ENCODE results near the gene PLEKHG1.
A peak's percentile ranks its signal among the peaks of the same experiment; 100 is the strongest.

The PLEKHG1 gene

GRCh38 chr6:150589852-150590251 is 9.8 kb upstream of the PLEKHG1 start:
- no peak for DNase-seq (ENCODE audit: low spot score)

DNA sequence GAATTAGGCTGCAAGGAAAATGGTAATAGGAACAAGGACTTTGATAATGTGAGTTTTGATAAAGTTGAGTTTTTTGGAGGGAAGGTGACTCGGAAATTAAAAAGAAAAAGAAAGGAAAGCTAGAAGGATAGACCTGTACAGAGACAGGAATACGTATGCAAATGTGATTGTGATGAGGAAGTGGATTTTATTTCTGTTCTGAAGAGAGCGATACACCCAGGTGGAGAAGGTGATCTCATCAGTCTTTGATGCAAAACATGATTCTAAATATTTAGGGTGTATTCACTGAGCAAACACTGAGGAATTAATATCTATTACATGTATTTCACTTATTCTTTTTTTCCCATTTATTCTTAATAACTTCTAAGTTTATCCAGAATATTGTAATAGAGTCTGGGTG is 9.2 kb upstream of the PLEKHG1 start:
- DNase-seq (ENCODE audit: low spot score): no peak

- DNase-seq (ENCODE audit: low spot score): no peak
Measured at GRCh38 chr6:150592377-150592995, 7.2 kb upstream of the PLEKHG1 start.

DNA sequence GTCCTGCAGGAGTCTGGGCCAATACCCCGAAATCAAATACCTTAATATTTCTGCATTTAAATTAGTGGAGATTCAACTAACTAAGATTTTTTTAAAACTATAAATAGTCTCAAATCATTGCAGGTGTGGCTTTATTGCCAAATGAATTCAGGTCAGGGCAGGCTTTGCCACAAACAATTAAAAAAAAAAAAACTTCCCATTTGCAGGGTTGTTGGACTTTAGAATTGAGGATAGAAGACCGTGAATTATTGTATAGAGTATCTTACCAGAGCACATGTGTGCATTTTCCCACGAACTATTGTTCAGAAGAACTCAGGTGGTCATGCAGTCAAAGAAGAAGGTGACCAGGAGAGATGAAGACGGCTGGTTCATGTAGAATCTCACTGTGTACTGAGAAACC is 6.6 kb upstream of the PLEKHG1 start:
- DNase-seq (ENCODE audit: low spot score): no peak

- DNase-seq (ENCODE audit: low spot score): no peak
Measured at GRCh38 chr6:150596439-150596838, 3.2 kb upstream of the PLEKHG1 start.

DNA sequence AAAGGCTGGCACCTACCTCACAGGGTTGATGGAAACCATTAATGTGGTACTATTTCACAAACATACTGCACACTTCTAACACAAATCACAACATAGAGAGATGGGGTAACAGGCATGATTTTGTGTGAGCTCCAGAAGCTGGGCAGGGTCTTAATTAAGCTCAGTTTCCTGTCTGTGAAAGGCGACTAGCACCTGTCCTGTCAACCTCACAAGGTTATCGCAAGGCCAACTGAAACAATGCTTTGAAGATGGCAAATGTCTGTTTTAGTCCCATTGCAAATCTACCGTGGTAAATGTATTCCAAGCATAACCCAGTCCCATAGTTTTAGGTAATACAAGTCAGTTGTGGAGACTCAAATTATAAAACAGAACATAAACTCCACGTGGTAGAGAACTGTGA is 1.3 kb upstream of the PLEKHG1 start:
- DNase-seq (ENCODE audit: low spot score): no peak

DNA sequence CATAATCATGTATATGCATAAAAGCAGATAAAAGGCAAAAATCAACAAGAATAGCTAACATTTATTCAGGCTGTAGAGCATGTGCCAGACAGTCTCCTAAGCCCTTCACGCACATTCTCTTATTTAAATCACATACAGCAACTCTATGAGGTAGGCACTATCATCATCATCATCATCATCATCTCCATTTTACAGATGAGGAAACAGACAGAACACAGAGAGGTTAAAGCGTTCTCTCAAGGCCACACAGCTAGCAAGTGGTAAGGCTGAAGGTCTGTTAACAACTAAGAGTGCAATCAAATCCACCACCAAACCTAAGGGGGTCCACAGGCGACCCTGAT is 857 bp upstream of the PLEKHG1 start:
- DNase-seq (ENCODE audit: low spot score): no peak

DNA sequence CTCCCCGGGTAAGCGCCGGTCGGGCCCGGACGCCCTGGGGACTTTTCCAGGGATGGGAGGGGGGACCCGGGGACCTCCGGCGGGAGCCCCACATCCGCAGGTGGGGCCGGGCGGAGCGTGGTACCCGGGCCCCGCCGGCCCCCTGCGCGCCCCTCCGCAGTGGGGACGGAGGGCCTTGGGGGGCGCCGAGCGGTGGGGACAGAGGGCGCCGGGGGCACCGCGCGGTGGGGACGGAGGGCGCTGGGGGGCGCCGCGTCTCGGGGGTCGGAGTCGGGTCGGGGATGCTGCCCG is 270 bp downstream of the PLEKHG1 start:
- DNase-seq (ENCODE audit: low spot score): no peak

- DNase-seq (ENCODE audit: low spot score): peak; percentile 33
Measured at GRCh38 chr6:150600301-150601017, 774 bp downstream of the PLEKHG1 start.

DNA sequence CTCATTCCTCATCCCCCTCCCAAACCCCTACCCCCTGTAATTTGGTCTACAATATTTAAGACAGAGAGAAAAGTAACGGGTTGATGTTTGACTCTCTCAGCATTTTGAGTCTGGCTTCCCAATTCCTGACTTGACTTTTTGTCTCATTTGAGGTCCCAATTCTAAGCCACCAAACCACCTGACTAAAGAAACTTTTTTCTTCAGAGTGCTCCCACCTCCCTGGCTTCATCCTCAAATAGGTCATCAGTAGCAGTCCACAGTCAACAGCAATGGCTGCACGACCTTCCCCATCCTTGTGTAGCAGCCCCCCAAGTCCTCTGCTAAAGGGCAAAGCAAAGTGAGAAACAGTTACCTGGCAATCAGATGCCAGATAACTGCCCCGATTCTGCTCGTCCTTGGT is 1.8 kb downstream of the PLEKHG1 start:
- DNase-seq (ENCODE audit: low spot score): no peak

- no peak for DNase-seq (ENCODE audit: low spot score)
Measured at GRCh38 chr6:150603176-150603575, 3.5 kb downstream of the PLEKHG1 start.

DNA sequence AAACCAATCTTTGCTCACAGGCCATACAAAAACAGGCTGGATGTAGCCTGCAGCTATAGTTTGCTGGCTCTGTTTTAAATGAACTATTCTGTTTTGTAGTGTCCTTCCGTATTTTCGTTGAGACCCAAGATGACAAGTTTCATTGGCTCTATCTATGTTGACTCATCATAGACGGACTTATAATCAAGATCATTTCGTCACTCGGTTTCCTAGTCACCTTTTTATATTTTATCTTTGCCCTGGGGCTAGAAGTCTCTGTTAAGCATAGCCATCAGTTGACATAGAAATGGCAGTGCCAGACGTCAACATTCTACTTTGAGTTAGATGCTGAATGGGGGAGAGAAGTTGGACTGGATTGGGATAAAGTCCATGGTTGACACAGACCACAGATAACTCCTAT is 4.8 kb downstream of the PLEKHG1 start:
- DNase-seq (ENCODE audit: low spot score): no peak

DNA sequence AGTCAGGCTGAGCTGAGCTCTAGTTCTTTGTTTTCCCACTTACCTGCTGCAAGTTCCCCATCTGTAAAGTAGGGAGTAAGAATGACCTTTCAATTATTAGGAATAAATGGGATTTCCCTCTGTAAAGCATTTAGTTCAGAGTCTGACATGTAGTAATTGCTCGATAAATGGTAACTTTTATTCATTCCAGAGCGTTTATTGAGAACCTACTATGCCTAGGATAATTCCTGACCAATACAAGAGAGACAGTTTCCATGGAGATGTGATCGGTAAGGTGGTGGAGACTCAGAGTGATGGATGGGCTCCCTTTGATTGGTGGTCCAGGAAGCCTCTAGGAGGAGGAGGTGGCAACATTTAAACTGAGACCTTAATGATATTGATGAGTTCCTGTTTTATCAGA is 5.6 kb downstream of the PLEKHG1 start:
- DNase-seq (ENCODE audit: low spot score): no peak

GRCh38 chr6:150606168-150606591 is 6.5 kb downstream of the PLEKHG1 start:
- no peak for DNase-seq (ENCODE audit: low spot score)

DNA sequence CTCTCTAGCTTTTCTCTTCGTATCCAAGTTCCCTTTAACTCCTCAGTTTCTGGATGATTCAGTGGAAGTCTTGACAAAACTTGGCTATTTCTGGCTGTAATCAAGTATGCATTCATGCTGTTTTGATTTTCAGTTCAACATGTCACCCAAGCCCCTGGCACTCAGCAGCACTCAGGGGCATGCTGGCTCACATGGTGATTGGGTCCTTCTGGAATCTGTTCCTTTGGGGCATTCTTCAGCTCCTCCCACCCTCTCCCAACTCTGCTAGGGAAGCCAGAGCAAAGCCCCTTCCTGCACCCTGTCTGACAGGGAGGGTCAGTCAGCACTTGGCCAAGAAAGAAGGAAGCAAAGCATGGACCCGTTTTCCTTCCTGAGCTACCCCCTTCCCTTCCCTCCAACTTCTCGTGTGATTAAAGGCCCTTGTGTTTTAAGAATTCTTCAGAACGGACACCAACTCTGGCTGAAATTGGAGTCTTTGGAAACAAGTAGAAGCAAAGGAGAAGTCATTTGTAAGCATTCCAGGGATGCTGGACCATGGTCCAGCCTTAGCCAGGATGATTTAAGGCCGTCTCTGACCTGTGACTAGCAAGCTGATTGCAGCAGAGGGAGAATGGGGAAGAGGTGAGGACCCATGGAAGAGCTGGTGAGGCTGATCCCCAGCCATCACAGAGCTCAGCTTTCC is 7.1 kb downstream of the PLEKHG1 start:
- no peak for DNase-seq (ENCODE audit: low spot score)

- no peak for DNase-seq (ENCODE audit: low spot score)
Measured at GRCh38 chr6:150607329-150607650, 7.6 kb downstream of the PLEKHG1 start.

- no peak for DNase-seq (ENCODE audit: low spot score)
Measured at GRCh38 chr6:150610584-150610983, 10.9 kb downstream of the PLEKHG1 start.

- no peak for DNase-seq (ENCODE audit: low spot score)
Measured at GRCh38 chr6:150613269-150613668, 13.6 kb downstream of the PLEKHG1 start.

DNA sequence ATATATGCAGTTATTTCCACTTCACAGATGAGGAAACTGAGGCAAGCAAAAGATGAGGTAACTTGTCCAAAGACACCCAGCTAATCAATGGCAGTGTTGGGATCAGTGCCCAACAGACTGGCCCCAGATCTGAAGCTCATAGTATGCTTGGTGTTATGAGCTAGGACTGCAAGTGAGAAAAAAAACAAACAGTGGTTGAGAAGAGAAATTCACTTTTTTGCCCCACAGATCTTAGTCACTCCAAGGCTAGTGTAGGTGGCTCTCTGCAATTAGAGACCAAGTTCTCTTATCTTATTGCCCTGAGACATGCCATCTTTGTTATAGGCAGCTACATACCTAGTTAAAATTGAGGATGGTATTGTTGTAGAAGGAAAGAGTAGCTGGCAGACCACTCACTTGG is 16.3 kb downstream of the PLEKHG1 start:
- DNase-seq (ENCODE audit: low spot score): no peak

DNA sequence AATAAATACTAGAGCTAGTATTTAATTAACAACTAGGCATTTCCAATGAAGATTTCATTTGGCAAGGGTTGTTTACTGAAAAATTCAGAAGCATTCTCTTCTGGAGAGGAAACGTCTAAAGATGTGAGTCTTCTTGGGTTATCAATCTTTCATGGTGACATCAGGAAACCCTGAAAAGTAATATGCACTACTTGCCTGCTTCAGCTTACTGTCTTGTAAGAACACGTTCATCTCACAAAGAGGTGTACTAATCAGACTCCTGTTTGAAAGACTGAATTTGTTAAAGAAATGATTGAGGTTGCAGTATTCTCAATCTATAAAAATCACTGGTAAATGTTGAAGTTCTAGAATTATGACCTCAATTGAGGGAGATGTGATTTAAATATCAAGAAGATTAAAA is 16.9 kb downstream of the PLEKHG1 start:
- no peak for DNase-seq (ENCODE audit: low spot score)

GRCh38 chr6:150617062-150617461 is 17.4 kb downstream of the PLEKHG1 start:
- no peak for DNase-seq (ENCODE audit: low spot score)

GRCh38 chr6:150617496-150618460 is 18.1 kb downstream of the PLEKHG1 start:
- DNase-seq (ENCODE audit: low spot score): no peak

GRCh38 chr6:150619275-150619674 is 19.6 kb downstream of the PLEKHG1 start:
- DNase-seq (ENCODE audit: low spot score): no peak
